HepG2 (cell line): ENCODE data around the gene PLRG1. TPM values are rescaled to one million over a fixed set of nuclear protein-coding genes. Genes with fewer than 3 reads are reported as not detected.

Experiments used
- ADNP ChIP-seq: sonication (generic); formaldehyde crosslinking; IDR thresholded peaks from 2 replicates; pipeline ENCODE4 v1.4.0; 2020; ENCODE audit warnings: missing genetic modification reagents
- CENPT ChIP-seq: sonication (generic); formaldehyde crosslinking; IDR thresholded peaks from 2 replicates; pipeline ENCODE4 v1.8.0; 2022; ENCODE audit warnings: low read depth, mild to moderate bottlenecking, moderate library complexity, missing genetic modification reagents
- GATA4 ChIP-seq: sonication (generic); IDR thresholded peaks from 2 replicates; pipeline ENCODE4 v1.6.1; 2016; ENCODE audit warnings: antibody characterized with exemption, low read depth, borderline replicate concordance
- HMG20A ChIP-seq: IDR thresholded peaks from 2 replicates; pipeline ENCODE4 v1.6.1; 2016; ENCODE audit warnings: borderline replicate concordance
- KMT2A ChIP-seq: sonication (generic); formaldehyde crosslinking; IDR thresholded peaks from 2 replicates; pipeline ENCODE4 v1.4.0; 2020; ENCODE audit warnings: missing genetic modification reagents
- MAF1 ChIP-seq: sonication (generic); formaldehyde crosslinking; IDR thresholded peaks from 2 replicates; pipeline ENCODE4 v1.5.0; 2020; ENCODE audit warnings: missing genetic modification reagents, borderline replicate concordance
- MED1 ChIP-seq: sonication (generic); formaldehyde crosslinking; IDR thresholded peaks from 2 replicates; pipeline ENCODE4 v1.4.0; 2020; ENCODE audit warnings: missing genetic modification reagents
- NR2F6 ChIP-seq, 2 experiments: IDR thresholded peaks; 2 replicates each; pipeline ENCODE4 v1.6.1; 2016; ENCODE audit warnings: antibody characterized with exemption in 1 of 2, mild to moderate bottlenecking in 1 of 2
- RARA ChIP-seq: IDR thresholded peaks from 2 replicates; pipeline ENCODE4 v1.6.1; 2016; ENCODE audit warnings: missing genetic modification reagents, missing compliant biosample characterization
- REPIN1 ChIP-seq: sonication (generic); formaldehyde crosslinking; IDR thresholded peaks from 2 replicates; pipeline ENCODE4 v1.8.0; 2022; ENCODE audit warnings: missing genetic modification reagents, low read depth, mild to moderate bottlenecking, borderline replicate concordance
- SIX4 ChIP-seq: sonication (generic); formaldehyde crosslinking; IDR thresholded peaks from 2 replicates; pipeline ENCODE4 v1.4.0; 2020; ENCODE audit warnings: missing genetic modification reagents
- ZNF335 ChIP-seq: sonication (generic); formaldehyde crosslinking; IDR thresholded peaks from 2 replicates; pipeline ENCODE4 v1.4.0; 2020; ENCODE audit warnings: missing genetic modification reagents
- ZNF343 ChIP-seq: sonication (generic); formaldehyde crosslinking; IDR thresholded peaks from 2 replicates; pipeline ENCODE4 v1.4.0; 2020; ENCODE audit warnings: mild to moderate bottlenecking, missing genetic modification reagents
- ZNF891 ChIP-seq: sonication (generic); formaldehyde crosslinking; IDR thresholded peaks from 2 replicates; pipeline ENCODE4 v1.5.0; 2020; ENCODE audit warnings: mild to moderate bottlenecking, missing genetic modification reagents
- polyA plus RNA-seq, 8 experiments: library from polyadenylated mRNA; depleted of rRNA in 3 of 8; stranded (reverse) in 7 of 8; unstranded in 1 of 8; fragments of >200 nt; fragmentation: Illumina TruSeq in 4 of 8; extraction: Trizol in 4 of 8; gene quantifications; 2 replicates each; pipeline versions ENCODE4 v1.2.1 to v1.2.3, GENCODE V29; 2011 to 2016; ENCODE audit warnings: low read depth in 4 of 8, missing spikeins in 1 of 8, mixed read lengths in 1 of 8; ENCODE audit not compliant: insufficient read depth in 1 of 8
- total RNA-seq, 5 experiments: library from RNA; depleted of rRNA; stranded (reverse); fragments of >200 nt; fragmentation: Illumina TruSeq; extraction: Trizol; gene quantifications; 2 replicates each; pipeline ENCODE4 v1.2.3, GENCODE V29; 2016; ENCODE audit warnings: low read depth in 1 of 5
- TF ChIP-seq, protein P1 (sequence below): sonication (generic); formaldehyde crosslinking; IDR thresholded peaks from 2 replicates; pipeline ENCODE4 v1.5.1; 2020; ENCODE audit warnings: mild to moderate bottlenecking, missing genetic modification reagents, borderline replicate concordance
- TF ChIP-seq, protein P2 (sequence below): conservative IDR thresholded peaks from 2 replicates; pipeline ENCODE4 v1.6.1; 2018; ENCODE audit warnings: missing genetic modification reagents
- TF ChIP-seq, protein P3 (sequence below): IDR thresholded peaks from 2 replicates; pipeline ENCODE4 v1.6.1; 2016
- TF ChIP-seq, protein P4 (sequence below): sonication (generic); formaldehyde crosslinking; conservative IDR thresholded peaks from 2 replicates; pipeline ENCODE4 v1.4.0; 2020; ENCODE audit warnings: missing genetic modification reagents
- TF ChIP-seq, protein P5 (sequence below): IDR thresholded peaks from 2 replicates; pipeline ENCODE4 v1.6.1; 2016; ENCODE audit warnings: control low read depth

The PLRG1 gene
- total and polyA plus RNA-seq, 2 of the 13 experiments (the other 11 are each of a cell fraction or from before 2014, with no cell fraction given) = 77.3 to 110 TPM

DNA sequence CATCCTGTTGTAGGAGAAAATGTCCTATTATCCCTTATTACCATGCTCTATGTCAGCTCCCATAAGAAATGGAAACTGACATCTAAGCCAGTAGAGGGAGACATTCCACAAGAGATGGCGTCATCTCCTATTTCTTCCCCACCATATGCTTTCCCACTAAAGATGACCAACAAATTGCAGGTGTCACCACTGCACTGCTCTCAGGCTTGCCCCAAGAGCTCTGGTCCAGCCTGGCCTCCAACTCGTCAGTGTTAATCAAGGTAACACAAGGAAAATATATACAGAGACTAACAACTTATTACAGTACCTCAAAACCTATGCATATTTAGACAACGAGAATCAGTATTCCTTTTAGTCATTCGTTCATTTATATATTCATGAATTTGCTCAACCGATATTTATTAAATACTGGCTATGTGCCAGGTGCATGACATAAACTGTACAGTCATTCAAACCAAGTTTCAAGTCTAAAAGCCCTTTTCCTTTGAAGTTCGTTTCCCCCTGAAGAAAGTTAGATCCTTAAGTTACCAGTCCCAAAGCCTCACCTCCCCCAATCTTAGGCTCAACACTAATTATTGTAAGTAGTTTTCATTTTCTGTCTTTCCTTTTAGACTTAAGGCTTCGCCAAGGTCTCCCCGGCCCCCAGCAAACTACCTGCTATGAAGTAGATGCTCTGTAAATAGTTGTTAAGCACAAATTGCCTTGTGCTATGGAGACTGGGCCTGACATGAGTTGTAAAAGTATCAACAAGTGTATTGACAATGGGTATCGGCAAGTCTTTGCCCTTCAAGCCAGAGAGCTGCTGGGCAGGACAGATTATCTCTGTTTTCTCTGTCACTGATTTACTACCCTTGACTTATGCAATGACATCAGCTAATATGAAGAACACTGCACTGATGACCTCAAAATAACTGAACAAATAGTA, 9.6 kb upstream of the PLRG1 start (continued):
- TF ChIP-seq, protein P1, sequence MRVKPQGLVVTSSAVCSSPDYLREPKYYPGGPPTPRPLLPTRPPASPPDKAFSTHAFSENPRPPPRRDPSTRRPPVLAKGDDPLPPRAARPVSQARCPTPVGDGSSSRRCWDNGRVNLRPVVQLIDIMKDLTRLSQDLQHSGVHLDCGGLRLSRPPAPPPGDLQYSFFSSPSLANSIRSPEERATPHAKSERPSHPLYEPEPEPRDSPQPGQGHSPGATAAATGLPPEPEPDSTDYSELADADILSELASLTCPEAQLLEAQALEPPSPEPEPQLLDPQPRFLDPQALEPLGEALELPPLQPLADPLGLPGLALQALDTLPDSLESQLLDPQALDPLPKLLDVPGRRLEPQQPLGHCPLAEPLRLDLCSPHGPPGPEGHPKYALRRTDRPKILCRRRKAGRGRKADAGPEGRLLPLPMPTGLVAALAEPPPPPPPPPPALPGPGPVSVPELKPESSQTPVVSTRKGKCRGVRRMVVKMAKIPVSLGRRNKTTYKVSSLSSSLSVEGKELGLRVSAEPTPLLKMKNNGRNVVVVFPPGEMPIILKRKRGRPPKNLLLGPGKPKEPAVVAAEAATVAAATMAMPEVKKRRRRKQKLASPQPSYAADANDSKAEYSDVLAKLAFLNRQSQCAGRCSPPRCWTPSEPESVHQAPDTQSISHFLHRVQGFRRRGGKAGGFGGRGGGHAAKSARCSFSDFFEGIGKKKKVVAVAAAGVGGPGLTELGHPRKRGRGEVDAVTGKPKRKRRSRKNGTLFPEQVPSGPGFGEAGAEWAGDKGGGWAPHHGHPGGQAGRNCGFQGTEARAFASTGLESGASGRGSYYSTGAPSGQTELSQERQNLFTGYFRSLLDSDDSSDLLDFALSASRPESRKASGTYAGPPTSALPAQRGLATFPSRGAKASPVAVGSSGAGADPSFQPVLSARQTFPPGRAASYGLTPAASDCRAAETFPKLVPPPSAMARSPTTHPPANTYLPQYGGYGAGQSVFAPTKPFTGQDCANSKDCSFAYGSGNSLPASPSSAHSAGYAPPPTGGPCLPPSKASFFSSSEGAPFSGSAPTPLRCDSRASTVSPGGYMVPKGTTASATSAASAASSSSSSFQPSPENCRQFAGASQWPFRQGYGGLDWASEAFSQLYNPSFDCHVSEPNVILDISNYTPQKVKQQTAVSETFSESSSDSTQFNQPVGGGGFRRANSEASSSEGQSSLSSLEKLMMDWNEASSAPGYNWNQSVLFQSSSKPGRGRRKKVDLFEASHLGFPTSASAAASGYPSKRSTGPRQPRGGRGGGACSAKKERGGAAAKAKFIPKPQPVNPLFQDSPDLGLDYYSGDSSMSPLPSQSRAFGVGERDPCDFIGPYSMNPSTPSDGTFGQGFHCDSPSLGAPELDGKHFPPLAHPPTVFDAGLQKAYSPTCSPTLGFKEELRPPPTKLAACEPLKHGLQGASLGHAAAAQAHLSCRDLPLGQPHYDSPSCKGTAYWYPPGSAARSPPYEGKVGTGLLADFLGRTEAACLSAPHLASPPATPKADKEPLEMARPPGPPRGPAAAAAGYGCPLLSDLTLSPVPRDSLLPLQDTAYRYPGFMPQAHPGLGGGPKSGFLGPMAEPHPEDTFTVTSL (CRISPR knock-in tag) = peak; percentile 88
- TF ChIP-seq, protein P2, sequence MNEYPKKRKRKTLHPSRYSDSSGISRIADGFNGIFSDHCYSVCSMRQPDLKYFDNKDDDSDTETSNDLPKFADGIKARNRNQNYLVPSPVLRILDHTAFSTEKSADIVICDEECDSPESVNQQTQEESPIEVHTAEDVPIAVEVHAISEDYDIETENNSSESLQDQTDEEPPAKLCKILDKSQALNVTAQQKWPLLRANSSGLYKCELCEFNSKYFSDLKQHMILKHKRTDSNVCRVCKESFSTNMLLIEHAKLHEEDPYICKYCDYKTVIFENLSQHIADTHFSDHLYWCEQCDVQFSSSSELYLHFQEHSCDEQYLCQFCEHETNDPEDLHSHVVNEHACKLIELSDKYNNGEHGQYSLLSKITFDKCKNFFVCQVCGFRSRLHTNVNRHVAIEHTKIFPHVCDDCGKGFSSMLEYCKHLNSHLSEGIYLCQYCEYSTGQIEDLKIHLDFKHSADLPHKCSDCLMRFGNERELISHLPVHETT (CRISPR knock-in tag) = peak; percentile 50; the same call in 1 of the 2 replicates
- TF ChIP-seq REPIN1 (CRISPR knock-in tag) = peak; percentile 79
- TF ChIP-seq, protein P3, sequence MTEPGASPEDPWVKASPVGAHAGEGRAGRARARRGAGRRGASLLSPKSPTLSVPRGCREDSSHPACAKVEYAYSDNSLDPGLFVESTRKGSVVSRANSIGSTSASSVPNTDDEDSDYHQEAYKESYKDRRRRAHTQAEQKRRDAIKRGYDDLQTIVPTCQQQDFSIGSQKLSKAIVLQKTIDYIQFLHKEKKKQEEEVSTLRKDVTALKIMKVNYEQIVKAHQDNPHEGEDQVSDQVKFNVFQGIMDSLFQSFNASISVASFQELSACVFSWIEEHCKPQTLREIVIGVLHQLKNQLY = peak; percentile 60; the same call in 1 of the 2 replicates
- peak; percentile 50; the same call in 1 of the 2 replicates for TF ChIP-seq KMT2A (CRISPR knock-in tag)
- TF ChIP-seq, protein P4, sequence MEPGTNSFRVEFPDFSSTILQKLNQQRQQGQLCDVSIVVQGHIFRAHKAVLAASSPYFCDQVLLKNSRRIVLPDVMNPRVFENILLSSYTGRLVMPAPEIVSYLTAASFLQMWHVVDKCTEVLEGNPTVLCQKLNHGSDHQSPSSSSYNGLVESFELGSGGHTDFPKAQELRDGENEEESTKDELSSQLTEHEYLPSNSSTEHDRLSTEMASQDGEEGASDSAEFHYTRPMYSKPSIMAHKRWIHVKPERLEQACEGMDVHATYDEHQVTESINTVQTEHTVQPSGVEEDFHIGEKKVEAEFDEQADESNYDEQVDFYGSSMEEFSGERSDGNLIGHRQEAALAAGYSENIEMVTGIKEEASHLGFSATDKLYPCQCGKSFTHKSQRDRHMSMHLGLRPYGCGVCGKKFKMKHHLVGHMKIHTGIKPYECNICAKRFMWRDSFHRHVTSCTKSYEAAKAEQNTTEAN (CRISPR knock-in tag) = peak; percentile 96
- peak; percentile 96 for TF ChIP-seq GATA4
- TF ChIP-seq SIX4 (CRISPR knock-in tag) = peak; percentile 85; the same call in 1 of the 2 replicates
- no peak for TF ChIP-seq ZNF343 (CRISPR knock-in tag)
- TF ChIP-seq MED1 (CRISPR knock-in tag) = peak; percentile 97
- TF ChIP-seq ZNF335 (CRISPR knock-in tag) = no peak
- peak; percentile 95 for TF ChIP-seq NR2F6 (IDR thresholded peaks at IDR 0.05)
- TF ChIP-seq NR2F6 (CRISPR knock-in tag; IDR thresholded peaks at IDR 0.05) = peak; percentile 97
- TF ChIP-seq ZNF891 (CRISPR knock-in tag) = no peak
- no peak for TF ChIP-seq CENPT
- TF ChIP-seq MAF1 (CRISPR knock-in tag) = 0 out of 2 replicates have a peak, but pooled peaks have one; percentile 31
- TF ChIP-seq HMG20A = peak; percentile 97
- TF ChIP-seq RARA = peak; percentile 99
- TF ChIP-seq, protein P5, sequence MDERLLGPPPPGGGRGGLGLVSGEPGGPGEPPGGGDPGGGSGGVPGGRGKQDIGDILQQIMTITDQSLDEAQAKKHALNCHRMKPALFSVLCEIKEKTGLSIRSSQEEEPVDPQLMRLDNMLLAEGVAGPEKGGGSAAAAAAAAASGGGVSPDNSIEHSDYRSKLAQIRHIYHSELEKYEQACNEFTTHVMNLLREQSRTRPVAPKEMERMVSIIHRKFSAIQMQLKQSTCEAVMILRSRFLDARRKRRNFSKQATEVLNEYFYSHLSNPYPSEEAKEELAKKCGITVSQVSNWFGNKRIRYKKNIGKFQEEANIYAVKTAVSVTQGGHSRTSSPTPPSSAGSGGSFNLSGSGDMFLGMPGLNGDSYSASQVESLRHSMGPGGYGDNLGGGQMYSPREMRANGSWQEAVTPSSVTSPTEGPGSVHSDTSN (CRISPR knock-in tag) = peak; percentile 59; the same call in 1 of the 2 replicates
- no peak for TF ChIP-seq ADNP (CRISPR knock-in tag)
